Islet precursor cell (in vitro differentiated cells): ENCODE data around the gene TFEB.

Experiments used
- DNase-seq: peaks from one replicate; pipeline ENCODE4 v3.0.0-alpha.2; 2018

The TFEB gene

DNA sequence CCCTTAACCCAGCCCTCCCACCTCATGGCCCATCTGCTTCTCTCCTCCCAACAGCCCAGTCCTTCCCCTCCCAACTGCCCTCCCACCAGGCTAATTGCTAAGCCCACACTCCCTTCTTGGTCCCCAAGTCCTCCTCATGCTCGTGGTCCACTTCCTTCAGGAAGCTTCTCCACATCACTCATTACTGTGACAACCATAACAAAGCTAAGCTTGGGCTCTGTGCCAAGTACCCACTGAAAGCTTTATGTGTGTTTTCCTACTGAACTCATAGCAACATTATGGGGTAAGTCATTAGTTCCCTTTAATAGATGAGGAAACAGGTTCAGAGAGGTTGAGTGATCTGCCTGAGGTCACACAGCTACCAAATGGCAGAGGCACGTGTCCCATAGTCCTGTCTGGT is 28.1 kb upstream of the TFEB start:
- DNase-seq: peak; percentile 31

DNA sequence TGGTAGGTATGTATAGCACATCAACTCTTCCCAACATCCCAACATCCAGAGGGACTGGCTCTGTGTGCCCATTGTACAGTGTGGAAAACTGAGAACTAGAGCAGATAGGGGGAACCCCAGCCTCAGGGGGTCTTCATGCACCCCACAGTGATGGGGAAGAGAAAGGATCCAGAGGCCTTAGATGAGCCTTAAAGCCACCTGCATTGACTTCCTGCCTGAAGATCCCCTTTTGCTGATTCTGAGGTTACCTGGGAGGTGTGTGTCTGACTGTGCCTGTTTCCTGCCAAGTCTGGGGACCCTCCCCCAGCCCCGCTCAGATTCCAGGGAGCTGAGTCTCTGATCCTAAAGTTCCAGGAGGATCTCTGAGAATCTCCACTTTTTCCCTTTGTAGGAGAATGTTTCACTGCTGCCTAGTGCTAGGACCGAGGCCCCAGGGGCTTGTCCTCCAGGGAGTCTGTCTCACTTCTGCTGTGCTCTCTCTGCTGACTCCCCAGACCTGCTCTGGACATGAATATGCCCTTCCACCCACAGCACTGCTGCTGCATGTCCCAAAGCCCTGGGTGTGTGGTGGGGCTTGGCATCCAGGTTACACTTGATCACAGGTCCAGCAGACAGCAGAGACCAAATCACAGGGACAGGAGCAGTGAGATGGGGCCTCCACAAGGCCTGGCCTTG is 24.6 kb upstream of the TFEB start:
- DNase-seq: peak; percentile 72

DNA sequence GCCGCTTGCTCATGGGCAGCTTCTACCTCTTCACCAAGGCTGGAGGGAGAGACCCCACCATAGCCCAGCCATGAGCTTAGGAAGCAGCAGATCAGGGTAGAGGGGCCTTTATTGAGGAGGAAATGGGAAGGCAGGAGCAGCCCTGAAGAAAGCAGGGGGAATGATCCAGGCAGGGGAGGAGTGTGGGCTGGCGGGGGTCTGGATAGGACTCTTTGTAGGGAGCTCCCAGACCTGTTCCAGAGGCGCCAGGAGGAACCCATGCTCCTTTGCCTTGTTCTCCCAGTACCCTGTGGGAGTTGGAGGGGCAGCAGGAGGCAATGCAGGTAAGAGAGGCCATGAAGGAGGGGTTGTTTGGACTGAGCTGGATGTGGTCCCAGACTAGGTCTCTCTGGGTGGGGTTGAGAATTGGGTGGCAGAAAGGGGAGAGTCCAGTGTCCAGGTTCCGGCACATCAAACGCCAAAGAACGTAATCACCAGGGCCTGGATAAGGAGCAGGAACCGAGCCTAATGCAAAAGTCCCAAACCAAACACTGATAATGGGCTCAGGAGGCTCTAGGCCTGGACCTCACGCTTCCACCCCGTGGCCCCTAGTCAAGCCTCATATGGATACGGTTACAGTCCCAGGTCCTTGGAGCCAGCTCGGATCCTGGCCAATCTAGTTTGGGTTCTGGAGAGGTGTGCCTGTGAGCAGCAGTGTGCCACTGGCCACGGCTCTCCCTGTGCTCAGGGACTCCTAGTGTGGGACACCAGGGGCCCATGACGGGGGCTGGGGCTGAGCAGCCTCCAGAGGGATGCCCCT is 23.9 kb upstream of the TFEB start:
- peak; percentile 49 for DNase-seq

GRCh38 chr6:41758641-41759035 is 23.2 kb upstream of the TFEB start:
- DNase-seq: no peak

- DNase-seq: peak; percentile 67
These were observed 22.7 kb upstream of the TFEB start for GRCh38 chr6:41757931-41758640.

DNA sequence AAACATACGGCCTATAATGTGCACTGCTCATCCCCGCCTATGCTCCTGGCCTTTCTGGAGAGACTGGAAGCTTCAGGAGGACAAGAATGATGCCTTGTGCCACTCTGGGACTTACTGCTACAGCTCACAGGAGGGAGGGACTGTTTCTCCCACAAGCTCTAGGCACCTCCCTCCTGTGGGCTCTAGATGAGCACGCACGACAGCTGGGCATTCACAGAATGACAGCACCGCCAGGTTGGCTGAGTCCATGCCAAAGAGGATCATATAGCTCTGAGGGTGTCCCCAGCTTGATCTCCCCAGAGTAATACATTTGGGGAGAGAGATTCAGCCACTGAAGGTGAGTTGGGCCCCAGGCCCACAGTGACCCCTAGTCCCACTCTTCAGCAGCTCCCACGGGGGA is 21.9 kb upstream of the TFEB start:
- peak; percentile 49 for DNase-seq

DNA sequence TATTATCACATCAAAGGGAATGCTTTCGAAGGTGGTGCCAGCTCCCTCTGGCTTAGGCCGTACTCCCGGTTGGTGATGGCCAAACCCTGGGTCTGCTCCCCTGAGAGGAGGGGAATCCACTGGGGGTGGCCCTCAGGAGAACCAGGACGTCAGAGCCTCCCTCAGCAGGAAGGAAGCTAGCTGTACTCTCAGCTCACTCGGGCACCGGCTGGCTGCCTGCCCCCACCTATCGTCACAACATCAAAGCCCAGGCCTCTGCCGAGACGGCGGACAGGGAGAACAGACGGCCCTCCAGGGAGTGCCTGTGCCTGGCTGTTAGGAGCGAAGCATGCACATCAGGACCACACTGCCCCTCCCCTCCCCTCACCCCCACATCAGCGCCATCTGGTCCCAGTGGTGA is 20.9 kb upstream of the TFEB start:
- peak; percentile 51 for DNase-seq

DNA sequence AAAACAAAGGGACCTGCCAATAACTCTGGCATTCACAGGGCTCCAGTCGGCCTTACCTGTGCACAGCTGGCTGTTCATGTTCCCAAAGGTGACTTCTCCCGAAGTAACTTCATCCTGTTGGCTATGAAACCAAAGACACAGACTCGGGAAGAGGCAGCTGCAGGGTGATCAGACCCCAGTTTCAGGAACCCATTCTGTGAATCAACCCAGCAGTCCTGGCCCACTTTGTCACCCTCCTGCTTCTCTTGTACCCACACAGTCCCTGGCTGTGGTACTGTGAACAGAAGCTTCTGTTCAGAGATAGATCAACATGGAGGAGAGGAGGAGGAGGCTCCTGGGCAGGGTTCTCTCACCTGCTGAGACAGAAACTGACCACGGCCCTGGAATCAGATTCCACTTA is 20.5 kb upstream of the TFEB start:
- DNase-seq: peak; percentile 25

DNA sequence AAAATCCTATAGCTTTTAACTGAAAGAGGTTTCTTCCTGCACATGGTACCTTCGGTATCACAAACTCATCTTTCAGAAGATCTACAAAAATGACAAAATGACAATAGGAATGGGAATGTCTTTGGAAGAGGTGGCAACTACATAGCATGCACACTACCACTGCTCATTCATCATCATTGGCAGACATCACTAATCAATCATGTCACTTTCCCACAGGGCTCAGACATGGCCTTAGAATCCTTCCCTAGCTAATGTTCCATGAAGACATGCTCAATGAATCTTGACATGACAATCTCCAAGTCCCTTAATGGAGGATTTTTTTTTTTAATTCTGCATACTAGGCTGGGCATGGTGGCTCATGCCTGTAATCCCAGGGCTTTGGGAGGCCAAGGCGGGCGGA is 15.0 kb upstream of the TFEB start:
- DNase-seq: no peak

GRCh38 chr6:41748542-41748941 is 13.1 kb upstream of the TFEB start:
- DNase-seq: no peak

DNA sequence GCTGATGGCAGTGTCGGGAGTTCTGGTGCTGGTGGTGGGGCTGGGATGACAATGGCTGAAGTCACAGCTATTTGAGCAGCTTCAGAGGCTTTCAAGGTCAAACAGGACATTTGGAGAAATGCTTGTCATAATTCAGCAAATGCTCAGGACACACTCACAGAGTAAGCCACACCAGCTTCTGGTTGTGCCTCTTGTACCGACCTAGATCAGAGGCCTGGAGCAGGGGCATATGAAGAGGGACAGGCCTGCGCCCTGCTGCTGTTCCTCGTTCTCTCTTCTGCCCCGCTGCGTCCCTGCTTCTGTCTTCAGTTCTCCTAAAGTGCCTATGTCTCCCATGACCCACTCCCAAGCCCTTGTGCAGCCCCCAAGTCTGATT is 12.7 kb upstream of the TFEB start:
- no peak for DNase-seq

- peak; percentile 64 for DNase-seq
These were observed 12.1 kb upstream of the TFEB start, which contains the start of gene PGC for GRCh38 chr6:41747256-41748101. Gene PGC (minus strand): TSS chr6:41747397. CDS start chr6:41747334, 63 bp downstream.

GRCh38 chr6:41746107-41746506 is 10.7 kb upstream of the TFEB start:
- no peak for DNase-seq

DNA sequence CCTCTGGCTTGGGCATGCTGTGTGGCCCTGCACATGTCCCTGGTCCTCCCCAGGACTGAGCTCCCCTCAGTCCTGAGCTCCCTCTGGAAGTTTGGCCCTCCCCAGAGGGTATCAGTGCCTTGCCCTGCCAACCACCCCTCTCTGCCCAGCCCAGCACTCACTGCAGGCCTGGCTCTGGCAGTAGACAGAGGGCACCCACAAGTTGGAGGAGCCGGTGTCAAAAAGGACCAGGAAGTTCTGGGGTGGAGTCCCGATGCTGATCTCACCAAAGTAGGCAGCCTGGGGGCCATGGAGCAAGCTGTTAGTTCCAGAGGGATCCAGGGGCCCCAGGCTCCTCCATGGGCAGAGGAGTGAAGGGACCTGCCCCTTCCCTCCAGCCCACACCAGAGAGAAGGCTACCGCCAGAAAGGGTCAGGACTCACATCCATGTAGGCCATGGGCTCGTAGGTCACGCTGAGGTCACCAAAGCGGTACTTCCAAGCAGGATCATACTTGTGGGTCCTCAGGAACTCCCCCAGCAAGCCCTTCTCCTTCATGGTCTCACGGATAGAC is 8.9 kb upstream of the TFEB start:
- no peak for DNase-seq

DNA sequence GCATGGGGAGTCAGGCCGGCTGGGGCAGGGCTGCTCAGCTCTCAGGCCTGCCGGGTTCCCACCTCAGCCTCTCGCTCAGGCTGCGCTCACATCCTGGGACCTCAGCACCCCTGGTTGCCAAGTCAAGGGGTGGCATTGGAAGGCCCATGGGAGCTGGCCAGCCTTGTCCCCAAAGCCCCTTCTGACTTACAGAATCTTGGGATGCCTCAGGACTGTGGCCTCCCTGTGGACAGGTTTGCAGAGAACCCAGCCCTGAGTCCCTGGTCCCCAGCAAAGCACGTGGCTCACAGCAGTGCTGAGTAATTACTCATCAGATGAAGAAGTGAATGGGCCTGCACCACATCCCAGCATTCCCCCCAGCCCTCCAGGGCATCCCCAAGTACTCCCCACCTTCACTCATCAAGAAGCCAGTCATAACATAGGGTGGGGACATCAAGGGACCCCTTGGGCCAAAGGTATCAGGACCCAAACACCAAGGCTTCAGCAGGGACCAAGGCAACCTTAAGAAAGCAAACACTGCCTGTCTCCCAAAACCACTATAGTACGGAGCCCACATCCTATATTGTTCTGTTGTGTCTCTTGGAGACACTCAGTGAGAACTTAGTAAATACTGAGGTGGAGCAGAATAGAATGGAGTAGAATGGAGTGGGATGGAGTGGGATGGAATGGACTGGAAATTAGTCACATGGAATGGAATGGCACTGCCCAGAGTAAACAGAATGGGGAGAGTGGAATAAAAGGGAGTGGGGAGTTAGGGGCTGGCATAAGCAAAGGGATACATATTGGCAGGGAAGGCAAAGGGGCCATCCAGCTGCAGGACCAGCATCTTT is 8.2 kb upstream of the TFEB start:
- DNase-seq: no peak

- DNase-seq: peak; percentile 77
These were observed 6.5 kb upstream of the TFEB start for GRCh38 chr6:41741625-41742490.

GRCh38 chr6:41740366-41741162 is 5.2 kb upstream of the TFEB start:
- no peak for DNase-seq

DNA sequence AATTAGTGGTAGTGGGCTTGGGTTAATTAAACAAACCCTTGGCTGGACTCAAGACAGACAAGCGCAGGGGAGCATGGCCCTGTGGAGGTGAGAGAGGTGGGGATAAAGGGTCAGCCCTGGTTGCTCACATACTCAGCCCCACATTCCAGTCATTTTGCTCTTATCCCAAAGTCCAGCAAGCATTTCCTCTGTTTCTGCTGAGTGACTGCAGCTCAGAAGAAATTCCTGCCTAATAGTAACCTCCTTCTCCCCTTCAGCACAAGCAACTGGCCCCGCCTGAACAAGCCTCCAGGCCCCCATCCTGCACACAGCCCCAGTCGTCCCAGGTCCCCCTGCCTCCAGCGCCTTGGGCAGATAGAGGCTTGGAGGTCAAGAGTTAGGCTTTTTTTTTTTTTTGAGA is 3.6 kb upstream of the TFEB start:
- DNase-seq: peak; percentile 93

DNA sequence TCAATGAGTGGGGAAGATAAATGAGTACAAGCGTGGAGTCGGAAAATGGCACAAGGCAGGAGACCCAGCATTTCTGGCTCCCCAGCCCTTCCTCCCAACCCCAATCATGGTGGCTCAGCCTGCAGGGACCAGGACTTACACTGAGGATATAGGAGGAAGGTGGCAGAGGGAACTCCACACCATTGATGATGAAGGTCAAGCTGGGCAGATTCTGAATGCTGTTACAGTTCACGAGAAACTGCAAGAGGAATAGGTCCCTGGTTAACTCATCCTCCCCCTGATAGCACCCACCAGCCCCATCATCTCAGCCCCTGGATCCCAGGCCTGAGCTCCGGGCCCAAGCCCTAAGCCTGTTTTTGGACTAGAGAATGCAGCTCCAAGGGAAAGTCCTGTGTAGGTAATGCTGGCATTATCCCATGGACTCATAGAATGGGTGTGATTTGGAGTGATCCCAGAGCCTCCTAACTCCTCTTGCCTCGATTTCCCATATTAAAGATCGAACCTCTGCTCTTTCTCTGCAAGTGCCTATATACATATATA is 2.3 kb upstream of the TFEB start:
- no peak for DNase-seq
